Mucosa of stomach (tissue), 1 donor: Measurements from ENCODE around the gene EME1.
"Not testable (repeated sequence)": the region's sequence is repeated elsewhere in the genome, so short reads cannot be mapped to it uniquely, and the experiment has no call there.

ENCODE experiments used
- H3K27me3 ChIP-seq: one replicate; pipeline ENCODE4 v1.7.0; 2013; ENCODE audit warnings: mild to moderate bottlenecking, low read length; ENCODE audit not compliant: control insufficient read depth, insufficient read depth
- H3K36me3 ChIP-seq: one replicate; pipeline ENCODE4 v1.7.0; 2013; ENCODE audit warnings: low read length; ENCODE audit not compliant: control insufficient read depth, insufficient read depth
- H3K4me1 ChIP-seq: one replicate; pipeline ENCODE4 v1.7.0; 2013; ENCODE audit warnings: mild to moderate bottlenecking, low read length; ENCODE audit not compliant: control insufficient read depth, insufficient read depth
- H3K4me3 ChIP-seq: one replicate; pipeline ENCODE4 v1.7.0; 2013; ENCODE audit warnings: low read length
- H3K9ac ChIP-seq: one replicate; pipeline ENCODE4 v1.7.0; 2013; ENCODE audit warnings: mild to moderate bottlenecking, low read length, moderate library complexity
- H3K9me3 ChIP-seq: one replicate; pipeline ENCODE4 v1.7.0; 2013; ENCODE audit warnings: mild to moderate bottlenecking, low read length, moderate library complexity; ENCODE audit not compliant: control insufficient read depth
- donor health status: Pancreatic carcinoma.

Gene EME1

GRCh38 chr17:50414808-50415207 lies 41.8 kb downstream of the EME1 start:
- Histone ChIP-seq H3K4me3 (no peak overlapping the region), H3K4me1 (no peaks in the 10 kb centered on the region), H3K9ac (no peak overlapping the region), H3K9me3 (no peaks in the 10 kb centered on the region), H3K36me3 (no peaks in the 10 kb centered on the region), H3K27me3 (no peaks in the 10 kb centered on the region)

- H3K4me3 ChIP-seq, H3K9ac ChIP-seq, H3K36me3 ChIP-seq, H3K9me3 ChIP-seq, H3K27me3 ChIP-seq: not testable (repeated sequence)
- H3K4me1 ChIP-seq, result peaks cover 28% of the 10 kb centered on the region
Measured at GRCh38 chr17:50419577-50419976, 46.5 kb downstream of the EME1 start.

- Histone ChIP-seq H3K4me3 (no peak overlapping the region), H3K27me3 (no peaks in the 10 kb centered on the region), H3K4me1 (peaks cover 37% of the 10 kb centered on the region), H3K9me3 (no peaks in the 10 kb centered on the region), H3K9ac (no peak overlapping the region), H3K36me3 (no peaks in the 10 kb centered on the region)
Measured at GRCh38 chr17:50420419-50421112, 47.5 kb downstream of the EME1 start.

- H3K4me3 ChIP-seq, result no peak overlapping the region
- H3K4me1 ChIP-seq, result peaks cover 42% of the 10 kb centered on the region
- no peaks in the 10 kb centered on the region for H3K36me3 ChIP-seq
Measured at GRCh38 chr17:50421308-50422051, 48.5 kb downstream of the EME1 start.

GRCh38 chr17:50422738-50423137 lies 49.7 kb downstream of the EME1 start:
- Histone ChIP-seq H3K36me3 (no peaks in the 10 kb centered on the region), H3K4me1 (peaks cover 55% of the 10 kb centered on the region), H3K9ac (no peak overlapping the region), H3K4me3 (no peak overlapping the region), H3K9me3 (no peaks in the 10 kb centered on the region), H3K27me3 (no peaks in the 10 kb centered on the region)

More at GRCh38 chr17:50421308-50422051, 48.5 kb downstream of the EME1 start:
- Histone ChIP-seq H3K9me3 (no peaks in the 10 kb centered on the region), H3K9ac (peak overlapping the region; percentile 73), H3K27me3 (no peaks in the 10 kb centered on the region)

- H3K9ac ChIP-seq, result no peak overlapping the region
- no peaks in the 10 kb centered on the region for H3K9me3 ChIP-seq
- no peaks in the 10 kb centered on the region for H3K27me3 ChIP-seq
- no peak overlapping the region for H3K4me3 ChIP-seq
- H3K4me1 ChIP-seq, result peaks cover 63% of the 10 kb centered on the region
- no peaks in the 10 kb centered on the region for H3K36me3 ChIP-seq
Measured at GRCh38 chr17:50423553-50424159, 50.6 kb downstream of the EME1 start.

GRCh38 chr17:50424246-50424995 lies 51.4 kb downstream of the EME1 start:
- peaks cover 71% of the 10 kb centered on the region for H3K4me1 ChIP-seq
- H3K9ac ChIP-seq, result no peak overlapping the region
- H3K36me3 ChIP-seq, result no peaks in the 10 kb centered on the region

GRCh38 chr17:50424996-50425681 lies 52.1 kb downstream of the EME1 start:
- Histone ChIP-seq H3K9me3 (no peaks in the 10 kb centered on the region), H3K4me1 (peaks cover 76% of the 10 kb centered on the region), H3K9ac (peak overlapping the region; percentile 61), H3K27me3 (no peaks in the 10 kb centered on the region), H3K4me3 (peak overlapping the region; percentile 42), H3K36me3 (no peaks in the 10 kb centered on the region)

More at GRCh38 chr17:50424246-50424995, 51.4 kb downstream of the EME1 start:
- H3K9me3 ChIP-seq, result no peaks in the 10 kb centered on the region
- no peak overlapping the region for H3K4me3 ChIP-seq
- H3K27me3 ChIP-seq, result no peaks in the 10 kb centered on the region

DNA sequence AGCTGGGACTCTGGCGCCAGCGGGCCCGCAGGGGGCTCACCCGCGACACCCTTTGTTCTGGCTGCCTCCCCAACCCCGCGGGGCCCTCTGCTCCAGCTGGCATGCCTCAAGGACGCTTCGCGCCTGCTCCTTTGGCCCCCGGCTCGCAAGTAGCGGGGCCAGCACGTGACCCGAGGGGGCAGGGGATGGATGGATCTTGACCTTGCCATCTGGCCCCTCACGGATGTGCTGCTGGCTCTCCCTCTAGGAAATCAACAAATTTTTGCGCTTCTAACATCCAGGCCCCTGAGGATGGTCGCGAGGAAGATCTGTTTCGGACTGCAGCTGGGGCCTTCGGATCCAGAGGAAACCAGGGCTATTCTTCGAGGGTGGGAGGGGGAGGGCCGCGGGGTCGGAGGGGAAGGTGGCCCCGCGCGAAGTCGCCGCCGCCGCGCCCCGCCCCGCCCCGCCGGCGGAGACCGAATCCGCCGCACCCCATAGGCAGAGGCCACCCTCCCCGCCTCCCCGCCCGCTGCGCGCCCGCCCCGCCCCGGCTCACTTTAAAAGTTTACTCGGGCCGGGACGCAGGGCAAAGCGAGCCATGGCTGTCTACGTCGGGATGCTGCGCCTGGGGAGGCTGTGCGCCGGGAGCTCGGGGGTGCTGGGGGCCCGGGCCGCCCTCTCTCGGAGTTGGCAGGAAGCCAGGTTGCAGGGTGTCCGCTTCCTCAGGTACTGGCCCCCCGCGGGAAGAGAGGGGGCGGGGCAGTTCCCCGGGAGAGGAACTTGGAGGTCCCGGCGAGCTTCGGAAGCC lies 52.8 kb downstream of the EME1 start, which contains the start of gene ACSF2:
Gene ACSF2 (plus strand): TSS at position 537 of the 790 bp plus-strand sequence. CDS start 44 bp downstream, at position 581.
- Histone ChIP-seq H3K9me3 (no peaks in the 10 kb centered on the region), H3K9ac (peak within 1 kb of the TSS; percentile 86), H3K4me1 (peaks cover 70% of the 10 kb centered on the region), H3K36me3 (no peaks in the 10 kb centered on the region), H3K4me3 (peak within 1 kb of the TSS; percentile 62), H3K27me3 (no peaks in the 10 kb centered on the region)

DNA sequence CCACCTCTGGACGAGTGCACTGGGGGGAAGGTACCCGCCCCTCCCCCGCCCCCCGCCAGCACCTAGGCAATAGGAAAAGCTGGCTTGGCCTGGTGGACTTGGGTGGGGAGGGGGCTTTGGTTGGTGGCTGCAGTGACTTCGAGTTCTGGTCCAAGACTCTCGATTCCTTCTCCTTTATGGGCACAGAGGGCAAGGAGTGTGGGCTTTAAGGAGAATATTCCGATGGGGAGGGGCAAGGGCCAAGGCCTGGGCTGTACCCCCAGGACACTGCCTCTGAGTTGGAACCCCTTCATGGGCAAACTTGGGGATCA lies 53.4 kb downstream of the EME1 start:
- H3K9ac ChIP-seq, result peak overlapping the region; percentile 86
- peaks cover 66% of the 10 kb centered on the region for H3K4me1 ChIP-seq
- H3K36me3 ChIP-seq, result no peaks in the 10 kb centered on the region
- H3K9me3 ChIP-seq, result no peaks in the 10 kb centered on the region
- peak overlapping the region; percentile 62 for H3K4me3 ChIP-seq
- no peaks in the 10 kb centered on the region for H3K27me3 ChIP-seq
